GF-D8 (cell line): Measurements from ENCODE around the gene TPI1.
"Not testable (repeated sequence)": the region's sequence is repeated elsewhere in the genome, so short reads cannot be mapped to it uniquely, and the experiment has no call there.

Experiments used
- DNase-seq: peaks from one replicate; lab custom pipeline; 2025; lab: John Stamatoyannopoulos, UW

TPI1 gene

DNA sequence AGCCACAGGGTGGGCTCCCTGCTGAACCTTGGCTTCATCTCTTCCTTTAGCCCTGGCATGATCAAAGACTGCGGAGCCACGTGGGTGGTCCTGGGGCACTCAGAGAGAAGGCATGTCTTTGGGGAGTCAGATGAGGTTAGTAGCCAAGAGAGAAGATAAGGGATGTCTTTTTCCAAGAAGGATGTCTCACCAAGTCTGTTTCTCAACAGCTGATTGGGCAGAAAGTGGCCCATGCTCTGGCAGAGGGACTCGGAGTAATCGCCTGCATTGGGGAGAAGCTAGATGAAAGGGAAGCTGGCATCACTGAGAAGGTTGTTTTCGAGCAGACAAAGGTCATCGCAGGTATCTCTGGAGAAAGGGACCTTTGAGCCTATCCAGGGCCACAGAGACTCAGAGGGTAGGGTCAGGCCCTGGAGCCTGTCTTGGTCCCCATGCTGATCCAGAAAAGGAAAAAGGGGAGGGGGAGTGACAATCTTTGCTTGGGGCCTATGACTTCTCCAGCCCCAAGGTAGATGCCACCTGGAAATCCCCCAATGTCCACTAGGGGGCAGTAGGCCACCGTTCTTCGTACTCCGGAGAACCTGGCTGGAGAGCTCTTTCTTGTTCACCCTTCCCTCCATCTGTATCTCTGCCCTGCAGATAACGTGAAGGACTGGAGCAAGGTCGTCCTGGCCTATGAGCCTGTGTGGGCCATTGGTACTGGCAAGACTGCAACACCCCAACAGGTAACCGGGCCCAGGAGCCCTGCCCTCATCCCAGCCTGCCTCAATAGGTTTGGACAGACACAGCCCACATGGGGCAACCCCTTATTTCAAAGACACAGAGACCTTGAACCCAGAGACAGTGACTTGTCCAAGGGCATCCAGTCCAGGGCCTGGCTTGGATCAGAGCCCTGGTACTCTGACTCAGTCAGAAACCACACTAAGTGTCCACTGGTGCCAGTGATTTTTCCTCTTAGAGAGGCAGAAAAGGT is 2.0 kb downstream of the TPI1 start:
- no peak for DNase-seq

DNA sequence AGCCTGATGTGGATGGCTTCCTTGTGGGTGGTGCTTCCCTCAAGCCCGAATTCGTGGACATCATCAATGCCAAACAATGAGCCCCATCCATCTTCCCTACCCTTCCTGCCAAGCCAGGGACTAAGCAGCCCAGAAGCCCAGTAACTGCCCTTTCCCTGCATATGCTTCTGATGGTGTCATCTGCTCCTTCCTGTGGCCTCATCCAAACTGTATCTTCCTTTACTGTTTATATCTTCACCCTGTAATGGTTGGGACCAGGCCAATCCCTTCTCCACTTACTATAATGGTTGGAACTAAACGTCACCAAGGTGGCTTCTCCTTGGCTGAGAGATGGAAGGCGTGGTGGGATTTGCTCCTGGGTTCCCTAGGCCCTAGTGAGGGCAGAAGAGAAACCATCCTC is 3.0 kb downstream of the TPI1 start:
- not testable (repeated sequence) for DNase-seq

- no peak for DNase-seq
These were observed 4.0 kb downstream of the TPI1 start for GRCh38 chr12:6871052-6871957.

DNA sequence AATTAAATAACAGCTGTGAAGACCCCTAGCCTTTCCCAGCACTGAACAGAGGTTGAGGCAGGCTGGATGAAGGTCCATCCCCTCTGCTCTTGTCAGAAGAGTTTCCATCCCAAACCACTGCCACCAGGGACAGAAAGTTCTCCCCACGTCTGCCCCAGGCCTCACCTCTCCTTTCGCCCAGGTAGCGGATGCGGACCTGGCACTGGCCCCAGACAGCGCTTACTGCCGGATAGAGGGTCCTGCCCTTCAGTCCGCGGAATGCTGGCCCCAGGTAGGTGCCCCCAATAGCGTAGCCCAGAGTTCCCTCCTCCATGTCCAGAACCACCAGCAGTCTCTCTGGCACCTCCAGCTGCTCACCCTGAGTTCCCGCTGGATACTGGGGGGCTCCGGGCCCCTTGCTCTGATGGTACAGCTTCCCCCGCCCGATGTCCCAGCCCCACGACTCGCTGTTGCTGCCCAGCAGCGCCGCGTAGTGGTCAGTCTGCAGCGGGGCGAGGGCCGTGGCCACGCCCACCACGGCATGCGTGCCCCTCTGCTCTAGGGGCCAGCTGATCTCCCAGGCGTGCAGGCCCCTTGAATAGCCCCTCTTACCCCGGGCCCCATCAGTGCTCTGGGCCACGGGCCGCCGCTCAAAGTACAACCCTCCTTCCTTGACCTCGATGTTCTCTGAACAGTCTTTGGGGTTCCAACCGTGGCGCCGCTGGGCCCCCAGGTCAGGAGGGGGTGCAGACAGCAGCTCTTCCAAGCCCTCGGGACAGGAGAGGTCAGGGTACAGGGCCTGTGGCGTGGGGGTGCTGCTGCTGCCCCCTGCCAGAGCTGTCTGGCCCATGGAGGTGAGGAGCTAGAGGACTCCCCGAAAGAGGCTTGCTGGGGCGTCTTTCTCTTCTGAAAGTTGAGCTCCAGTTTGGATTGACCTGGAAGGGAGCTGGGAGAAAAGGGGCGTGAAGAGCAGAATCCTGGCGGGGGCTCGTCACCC is 5.0 kb downstream of the TPI1 start:
- peak; percentile 23 for DNase-seq

GRCh38 chr12:6873094-6874014 is 6.0 kb downstream of the TPI1 start, which contains the start of gene SPSB2:
SPSB2 (minus strand) TSS chr12:6873303; CDS start chr12:6872901, 402 bp downstream.
- peak; percentile 79 for DNase-seq

GRCh38 chr12:6874015-6874368 is 6.7 kb downstream of the TPI1 start:
- not testable (repeated sequence) for DNase-seq

DNA sequence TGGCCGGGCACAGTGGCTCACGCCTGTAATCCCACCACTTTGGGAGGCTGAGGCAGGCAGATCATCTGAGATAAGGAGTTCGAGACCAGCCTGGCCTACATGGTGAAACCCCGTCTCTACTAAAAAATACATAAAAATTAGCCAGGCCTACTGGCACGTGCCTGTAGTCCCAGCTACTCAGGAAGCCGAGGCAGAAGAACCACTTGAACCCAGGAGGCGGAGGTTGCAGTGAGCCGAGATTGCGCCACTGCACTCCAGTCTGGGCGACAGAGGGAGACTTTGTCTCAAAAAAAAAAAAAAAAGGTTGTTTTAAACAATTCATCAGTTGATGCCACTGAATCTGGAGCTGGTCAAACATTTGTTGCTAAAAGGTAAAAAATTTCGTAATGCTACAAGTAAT is 12.5 kb downstream of the TPI1 start:
- DNase-seq: not testable (repeated sequence)

DNA sequence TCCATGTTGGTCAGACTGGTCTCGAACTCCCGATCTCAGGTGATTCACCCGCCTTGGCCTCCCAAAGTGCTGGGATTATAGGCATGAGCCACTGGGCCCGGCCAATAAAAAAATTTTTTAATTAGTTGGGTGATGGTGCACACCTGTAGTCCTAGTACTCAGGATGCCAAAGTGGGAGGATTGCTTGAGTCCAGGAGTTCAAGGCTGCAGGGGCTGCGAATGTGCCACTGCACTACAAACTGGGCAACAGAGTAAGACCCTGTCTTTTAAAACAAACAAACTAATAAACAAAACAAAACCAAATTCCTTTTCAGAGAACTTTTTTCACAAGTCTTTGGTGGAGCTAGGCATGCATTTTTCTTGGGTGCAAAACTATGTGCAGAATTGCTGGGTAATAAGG is 15.9 kb downstream of the TPI1 start:
- DNase-seq: no peak

DNA sequence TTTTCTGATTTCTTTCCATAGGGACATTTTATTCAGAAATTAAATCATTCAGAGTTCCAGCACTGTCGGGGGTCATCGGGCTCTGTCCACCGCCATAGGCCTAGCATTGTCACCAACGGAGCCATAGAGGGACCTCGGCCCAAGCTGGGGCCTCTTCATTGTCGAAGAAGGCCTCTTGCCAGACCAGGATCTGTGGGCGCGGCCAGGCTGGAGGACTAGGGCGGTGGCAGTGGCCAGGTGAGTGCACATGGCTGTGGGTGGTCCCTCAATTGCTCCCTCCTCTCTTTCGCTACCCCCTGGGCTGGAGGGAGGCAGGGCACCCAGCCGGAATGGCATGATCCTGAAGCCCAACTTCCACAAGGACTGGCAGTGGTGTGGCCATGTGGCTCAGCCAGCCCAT is 16.4 kb downstream of the TPI1 start:
- DNase-seq: no peak

- no peak for DNase-seq
These were observed 17.2 kb downstream of the TPI1 start for GRCh38 chr12:6884539-6884938.

GRCh38 chr12:6886206-6886999 is 19.1 kb downstream of the TPI1 start:
- DNase-seq: not testable (repeated sequence)

- no peak for DNase-seq
These were observed 20.1 kb downstream of the TPI1 start for GRCh38 chr12:6887460-6887859.

- DNase-seq: no peak
These were observed 21.0 kb downstream of the TPI1 start for GRCh38 chr12:6888360-6888759.

- not testable (repeated sequence) for DNase-seq
These were observed 21.5 kb downstream of the TPI1 start for GRCh38 chr12:6888794-6889193.

DNA sequence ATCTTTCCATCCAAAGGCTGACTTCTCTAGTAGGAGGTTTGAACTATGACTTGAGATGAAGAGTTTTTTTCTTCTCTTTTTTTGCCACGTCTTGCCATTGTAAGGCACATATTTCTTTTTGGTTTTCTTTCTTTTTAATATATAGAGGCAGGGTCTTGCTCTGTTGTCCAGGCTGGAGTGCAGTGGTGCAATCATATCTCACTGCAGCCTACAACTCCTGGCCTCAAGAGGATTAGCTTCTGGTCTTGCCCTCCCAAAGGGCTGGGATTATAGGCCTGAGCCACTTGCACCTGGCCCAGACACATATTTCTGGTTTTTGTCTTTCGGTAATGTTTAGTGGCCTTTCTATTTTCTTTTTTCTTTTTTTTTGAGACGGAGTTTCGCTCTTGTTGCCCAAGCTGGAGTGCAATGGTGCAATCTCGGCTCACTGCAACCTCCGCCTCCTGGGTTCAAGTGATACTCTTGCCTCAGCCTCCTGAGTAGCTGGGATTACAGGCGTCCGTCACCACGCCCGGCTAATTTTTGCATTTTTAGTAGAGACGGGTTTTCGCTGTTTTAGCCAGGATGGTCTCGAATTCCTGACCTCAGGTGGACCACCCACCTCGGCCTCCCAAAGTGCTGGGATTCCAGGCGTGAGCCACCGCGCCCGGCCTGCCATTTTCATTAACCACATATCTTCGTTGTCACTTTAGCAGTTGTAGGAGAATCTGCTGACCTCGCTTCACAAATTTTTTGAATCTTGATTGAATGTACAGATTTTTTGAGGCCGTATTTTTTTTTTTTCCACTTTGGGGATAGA is 22.6 kb downstream of the TPI1 start:
- DNase-seq: not testable (repeated sequence)

DNA sequence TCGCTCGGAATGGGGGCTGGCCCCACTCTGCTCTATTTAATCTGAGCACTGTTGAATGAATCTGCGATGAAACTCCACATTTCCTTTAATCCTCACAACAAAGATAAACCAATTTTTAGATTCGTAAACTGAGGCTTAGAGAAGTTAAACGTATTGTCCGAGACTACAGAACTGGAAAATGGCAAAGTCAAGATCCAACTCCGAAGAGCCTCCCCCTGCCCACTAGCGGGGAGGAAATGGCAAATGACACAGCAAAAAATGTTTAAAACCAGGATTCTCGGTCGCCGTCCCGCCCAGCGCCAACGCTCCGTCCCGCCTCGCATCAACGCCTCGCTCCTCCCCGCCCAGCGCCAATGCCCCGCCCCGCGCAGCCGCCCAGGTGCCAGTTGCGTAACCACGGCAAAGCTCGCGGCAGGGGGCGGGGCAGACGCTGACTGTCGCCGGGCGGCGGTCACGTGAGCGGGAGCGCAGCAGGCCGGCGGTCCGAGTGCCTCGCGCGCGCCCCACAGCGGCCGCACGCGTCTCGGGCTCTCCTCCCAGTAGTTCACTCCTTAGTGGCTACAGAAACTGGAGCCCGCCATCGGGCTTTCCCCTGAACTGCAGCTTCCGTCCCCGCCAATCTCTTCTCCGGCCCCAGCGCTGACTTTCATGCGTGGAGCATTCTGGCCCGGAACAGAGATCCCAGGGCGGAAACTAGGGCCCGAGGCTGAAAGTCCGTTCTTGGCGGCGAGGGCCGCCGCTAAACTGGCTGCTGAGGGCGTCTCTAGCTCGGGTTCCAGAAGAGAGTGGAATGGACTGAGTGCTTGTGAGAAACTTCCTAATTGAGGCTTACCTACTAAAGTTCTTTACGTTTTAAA is 23.7 kb downstream of the TPI1 start:
- DNase-seq: peak; percentile 90

DNA sequence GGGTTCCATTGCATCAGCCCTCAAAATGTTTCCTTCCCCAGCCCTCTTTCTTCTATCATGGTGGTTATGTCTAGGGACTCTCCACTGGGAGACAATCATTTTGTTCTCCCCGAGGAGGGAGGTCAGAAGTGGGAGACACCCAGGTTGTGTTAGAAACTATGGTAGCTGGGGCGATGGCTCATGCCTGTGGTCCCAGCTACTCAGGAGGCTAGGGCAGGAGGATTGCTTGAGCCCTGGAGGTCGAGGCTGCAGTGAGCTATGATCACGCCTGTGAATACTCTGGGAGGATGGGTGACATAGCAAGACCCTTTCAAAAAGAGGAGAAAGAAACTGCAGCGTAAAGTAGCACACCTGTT is 24.3 kb downstream of the TPI1 start:
- no peak for DNase-seq

DNA sequence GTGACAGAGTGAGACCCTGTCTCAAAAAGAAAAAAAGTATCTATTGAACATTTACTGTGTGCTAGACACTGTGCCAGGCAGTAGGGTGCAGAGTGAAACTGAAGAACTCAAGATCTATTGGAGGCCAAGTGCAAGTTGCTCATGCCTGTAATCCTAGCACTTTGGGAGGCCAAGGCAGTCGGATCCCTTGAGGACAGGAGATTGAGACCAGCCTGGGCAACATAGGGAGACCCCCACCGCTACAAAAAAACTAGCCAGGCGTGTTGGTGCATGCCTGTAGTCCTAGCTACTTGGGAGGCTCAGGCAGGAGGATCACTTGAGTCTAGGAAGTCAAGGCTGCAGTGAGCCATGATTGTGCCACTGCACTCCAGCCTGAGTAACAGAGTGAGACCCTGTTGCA is 25.4 kb downstream of the TPI1 start:
- not testable (repeated sequence) for DNase-seq
